ENCODE measurements around the gene CRMP1. TPM values are rescaled to one million over a fixed set of nuclear protein-coding genes. Genes with fewer than 3 reads are reported as not detected.

Gene CRMP1
- total and polyA plus RNA-seq, 2 of the 8 experiments (the other 6 are each of a cell fraction or from before 2014, with no cell fraction given) = 120 to 131 TPM

DNA sequence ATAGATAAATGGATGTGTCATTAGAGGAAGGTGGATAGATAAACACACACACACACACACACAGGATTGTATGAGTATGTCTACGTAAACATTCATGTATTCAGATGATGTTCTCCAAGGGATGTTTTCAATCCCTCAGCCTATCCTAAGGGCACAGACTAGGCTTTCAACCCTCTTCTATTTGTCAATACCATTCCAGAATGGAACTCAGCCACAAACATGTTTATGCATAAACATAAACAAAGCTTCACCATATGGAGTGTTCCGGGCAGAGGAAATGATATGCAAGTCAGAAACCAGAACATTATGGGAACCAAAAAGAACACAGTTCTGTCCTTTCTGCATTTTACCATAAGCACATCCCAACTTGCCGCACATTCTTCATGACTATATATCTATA, 25.0 kb downstream of the CRMP1 start:
- peaks cover 0 to 9% (median 3%) of the 10 kb centered on the region in 4 experiments; a peak in 3 of 7 replicates for H3K4me1 ChIP-seq (replicated peaks in 1 of 4; ENCODE audit: control insufficient read depth in 3 of 4, insufficient read depth in 4 of 4, low read length in 3 of 4)
- H2BK15ac ChIP-seq (ENCODE audit: low read length) = no peak overlapping the region
- DNase-seq (ENCODE audit: low read depth in 1 of 2, low spot score in 2 of 2) (no peak), FAIRE-seq (no peak)
- H3K56ac ChIP-seq (replicated peaks; ENCODE audit: insufficient read length, low read depth, low read length) = no peak overlapping the region
- H2AK5ac ChIP-seq (ENCODE audit: low read depth, low read length) = no peak overlapping the region
- TF ChIP-seq PHF8 (conservative IDR thresholded peaks at IDR 0.05; ENCODE audit: low read depth, low read length) (no peak), EZH2 (IDR thresholded peaks at IDR 0.05; ENCODE audit: low read depth, low read length, severe bottlenecking) (no peak), SIN3A (conservative IDR thresholded peaks at IDR 0.05 in 1 of 2, IDR thresholded peaks at IDR 0.05 in 1 of 2; ENCODE audit: low read depth in 1 of 2, low read length in 2 of 2) (no peak), YY1 (IDR thresholded peaks at IDR 0.05; ENCODE audit: low read depth, low read length) (no peak), NRF1 (IDR thresholded peaks at IDR 0.05; ENCODE audit: low read depth, low read length) (no peak), ZNF274 (IDR thresholded peaks at IDR 0.05; ENCODE audit: borderline replicate concordance, extremely low read depth, low read length) (no peak)
- no peak overlapping the region for H3K23ac ChIP-seq (ENCODE audit: insufficient read length)
- peaks cover 4 to 10% (median 9%) of the 10 kb centered on the region in 4 experiments; a peak in 5 of 8 replicates for H3K36me3 ChIP-seq (ENCODE audit: control insufficient read depth in 2 of 4, insufficient read depth in 4 of 4, low read length in 3 of 4)
- peaks cover 27% of the 10 kb centered on the region for H3K79me1 ChIP-seq (ENCODE audit: low read depth, low read length)
- 96% methylated on average over 3 of the region's 3 CpGs; no CpG with 5 or more reads in 1 of the 2 experiments for WGBS, 2 experiments (ENCODE audit: extremely low coverage in 1 of 2, insufficient coverage in 1 of 2, insufficient read length in 1 of 2, insufficient replicate concordance in 2 of 2, low coverage in 1 of 2, low lambda C conversion rate in 2 of 2, missing lambda C conversion rate in 1 of 2)
- no peak overlapping the region for H2BK20ac ChIP-seq (ENCODE audit: low read length)
- no peak overlapping the region for H4K8ac ChIP-seq (ENCODE audit: extremely low read depth, insufficient read depth, low read length)
- H3K9ac ChIP-seq (replicated peaks in 1 of 4; ENCODE audit: extremely low read depth in 1 of 4, low read depth in 3 of 4, low read length in 3 of 4) = no peak overlapping the region
- no peak overlapping the region for H3K4ac ChIP-seq (replicated peaks; ENCODE audit: insufficient read length, low read depth, low read length)
- H4K91ac ChIP-seq (replicated peaks; ENCODE audit: insufficient read length, low read length) = no peak overlapping the region
- H3K18ac ChIP-seq (ENCODE audit: extremely low read depth, low read length) = no peak overlapping the region
- CTCF ChIA-PET (ENCODE audit: partially characterized antibody) = interaction anchor here (1.0 to 1.5 kb wide), 2 partner anchors 20 to 96 kb away, joined by 3 read pairs; no protein-coding TSS in a partner anchor
- no peak overlapping the region for H3K4me3 ChIP-seq (ENCODE audit: extremely low read depth in 1 of 4, insufficient read depth in 2 of 4, low read depth in 3 of 4, low read length in 4 of 4)
- no peaks in the 10 kb centered on the region for H3K9me3 ChIP-seq (ENCODE audit: insufficient read depth in 2 of 2, low read depth in 1 of 2, low read length in 1 of 2)
- no peaks in the 10 kb centered on the region for H3K23me2 ChIP-seq (ENCODE audit: low read depth, low read length)
- no peak overlapping the region for H4K5ac ChIP-seq (ENCODE audit: insufficient read length, low read depth, low read length)
- peaks cover 0 to 27% of the 10 kb centered on the region in 2 experiments; a peak in 3 of 4 replicates for H3K79me2 ChIP-seq (ENCODE audit: control insufficient read depth in 1 of 2, insufficient read depth in 2 of 2, low read length in 2 of 2)
- no peak overlapping the region for H2BK5ac ChIP-seq (ENCODE audit: low read depth, low read length)
- no peak overlapping the region for H3K4me2 ChIP-seq (ENCODE audit: insufficient read depth in 1 of 2, low read depth in 2 of 2, low read length in 2 of 2)
- no peak overlapping the region for H2AFZ ChIP-seq (ENCODE audit: low read length)
- H4K20me1 ChIP-seq (replicated peaks in 1 of 2; ENCODE audit: control insufficient read depth in 1 of 2, insufficient read depth in 2 of 2, low read length in 2 of 2) = peaks cover 16 to 34% of the 10 kb centered on the region in 2 experiments
- H2BK12ac ChIP-seq (ENCODE audit: low read depth, low read length) = no peak overlapping the region
- H2BK120ac ChIP-seq (replicated peaks; ENCODE audit: low read depth, low read length) = no peak overlapping the region
- POLR2A ChIA-PET (ENCODE audit: partially characterized antibody) = no interaction called here
- no peak overlapping the region for H3K14ac ChIP-seq (ENCODE audit: insufficient read length)
- no peak overlapping the region for H3K27ac ChIP-seq (ENCODE audit: low read depth, low read length)
- no peaks in the 10 kb centered on the region for H3K27me3 ChIP-seq (replicated peaks in 1 of 4; ENCODE audit: control insufficient read depth in 3 of 4, extremely low read depth in 1 of 4, insufficient read depth in 3 of 4, low read length in 3 of 4)

All from H1 (cell line).